K562 (cell line): Measurements from ENCODE around the gene HSD11B2. TPM values are rescaled to one million over a fixed set of nuclear protein-coding genes. Genes with fewer than 3 reads are reported as not detected.
A peak's percentile ranks its signal among the peaks of the same experiment; 100 is the strongest.

Experiments
- ATAC-seq: fragments of 200-7000 bp; cut with Tn5 transposase; 3 replicates; pipeline ENCODE4 v1.9.1; 2020; ENCODE audit warnings: moderate library complexity
- BruUV-seq: library from RNA; stranded (reverse); fragments of 400-500 nt; replicated peaks from 2 replicates; lab custom pipeline; 2021; lab: Mats Ljungman, UMichigan
- CTCF ChIA-PET: fragments of 300-600 bp; formaldehyde crosslinking; extraction: SDS; loops from one replicate; lab custom pipeline; 2021; ENCODE audit warnings: low intra/inter-chr PET ratio; lab: Yijun Ruan, JAX
- POLR2A ChIA-PET: fragments of 300-600, 350-650 bp; sonication (Branson Sonifier 250); formaldehyde crosslinking; extraction: SDS; loops from one replicate; lab custom pipeline; 2021; ENCODE audit warnings: antibody characterized with exemption, inconsistent platforms; lab: Yijun Ruan, JAX
- DNase-seq, 4 experiments: peaks; one replicate each; pipeline versions ENCODE4 v3.0.0 to v3.0.0-alpha.2; 2011 to 2018; ENCODE audit warnings: low spot score in 3 of 4, mixed read lengths in 3 of 4; ENCODE audit errors: extremely low read depth in 1 of 4
- FAIRE-seq: peaks from 2 replicates; lab custom pipeline; 2011; peaks lifted over from hg19 to GRCh38; lab: Jason Lieb, UNC
- H2AFZ ChIP-seq: 2 replicates; pipeline ENCODE4 v1.6.0; 2011; ENCODE audit warnings: low read depth, low read length, control low read depth, inconsistent platforms
- H3K27ac ChIP-seq: fragments of 200-600 bp; 3 replicates; pipeline ENCODE4 v1.8.0; 2011; ENCODE audit warnings: low read depth, mild to moderate bottlenecking, control low read depth, inconsistent platforms, low read length, moderate library complexity, mixed read lengths; ENCODE audit errors: extremely low read depth
- H3K27me3 ChIP-seq, 2 experiments: fragments of 300-600 bp in 1 of 2; 2 replicates in 1 of 2; 3 replicates in 1 of 2; pipeline versions ENCODE4 v1.6.0 to v1.8.0; 2011; ENCODE audit warnings: inconsistent platforms in 2 of 2, low read length in 2 of 2, mild to moderate bottlenecking in 1 of 2, mixed read lengths in 1 of 2, moderate library complexity in 1 of 2; ENCODE audit not compliant: control insufficient read depth in 2 of 2, insufficient read depth in 2 of 2
- H3K36me3 ChIP-seq: fragments of 300-600 bp; 3 replicates; pipeline ENCODE4 v1.8.0; 2011; ENCODE audit warnings: mild to moderate bottlenecking, low read length, inconsistent platforms; ENCODE audit not compliant: control insufficient read depth, insufficient read depth
- H3K4me1 ChIP-seq, 2 experiments: fragments of 200-600 bp in 1 of 2; replicated peaks in 1 of 2; 2 replicates in 1 of 2; 3 replicates in 1 of 2; pipeline versions ENCODE4 v1.5.1 to v1.8.0; 2011; ENCODE audit warnings: inconsistent platforms in 2 of 2, low read length in 2 of 2, mild to moderate bottlenecking in 1 of 2, mixed read lengths in 1 of 2, moderate library complexity in 1 of 2; ENCODE audit not compliant: control insufficient read depth in 2 of 2, insufficient read depth in 2 of 2
- H3K4me2 ChIP-seq: 2 replicates; pipeline ENCODE4 v1.6.1; 2011; ENCODE audit warnings: low read length, control low read depth, inconsistent platforms, mixed read lengths; ENCODE audit not compliant: insufficient read depth
- H3K4me3 ChIP-seq: fragments of 200-600 bp; sonication (generic), shearing (Covaris generic); 2 replicates; pipeline ENCODE4 v1.5.1; 2016; ENCODE audit warnings: control low read depth, inconsistent platforms
- H3K79me2 ChIP-seq: fragments of 200-600 bp; 3 replicates; pipeline ENCODE4 v1.8.0; 2011; ENCODE audit warnings: low read length, inconsistent platforms; ENCODE audit not compliant: control insufficient read depth, insufficient read depth
- H3K9ac ChIP-seq, 2 experiments: 2 replicates each; pipeline versions ENCODE4 v1.6.0 to v1.6.1; 2011; ENCODE audit warnings: low read depth in 2 of 2, low read length in 2 of 2, control low read depth in 1 of 2, inconsistent platforms in 1 of 2, mild to moderate bottlenecking in 1 of 2, mixed read lengths in 1 of 2; ENCODE audit not compliant: insufficient read depth in 1 of 2
- H3K9me1 ChIP-seq: one replicate; pipeline ENCODE4 v1.6.0; 2011; ENCODE audit warnings: inconsistent platforms, mild to moderate bottlenecking, low read length, moderate library complexity; ENCODE audit not compliant: control insufficient read depth, insufficient read depth
- H3K9me3 ChIP-seq: replicated peaks from 2 replicates; pipeline ENCODE4 v1.5.1; 2011; ENCODE audit warnings: low read depth, low read length, inconsistent platforms; ENCODE audit not compliant: control insufficient read depth, insufficient read depth
- H4K20me1 ChIP-seq: replicated peaks from 2 replicates; pipeline ENCODE4 v1.6.1; 2011; ENCODE audit warnings: low read length, inconsistent platforms, mixed read lengths; ENCODE audit not compliant: control insufficient read depth, insufficient read depth
- HMG20B ChIP-seq: fragments of 250-450 bp; sonication (Bioruptor Pico); IDR thresholded peaks from 2 replicates; pipeline ENCODE4 v1.5.0; 2021; ENCODE audit warnings: mild to moderate bottlenecking
- MLX ChIP-seq, 2 experiments: fragments of 450-650 bp in 1 of 2; sonication (generic) in 1 of 2; formaldehyde crosslinking; conservative IDR thresholded peaks; 2 replicates each; pipeline versions ENCODE4 v1.4.0 to v1.8.1; 2020 to 2022; ENCODE audit warnings: mild to moderate bottlenecking in 1 of 2, missing genetic modification reagents in 1 of 2
- NCOA6 ChIP-seq: fragments of 450-650 bp; IDR thresholded peaks from 2 replicates; pipeline ENCODE4 v1.6.1; 2017; ENCODE audit warnings: mild to moderate bottlenecking
- NFXL1 ChIP-seq: fragments of 450-650 bp; formaldehyde crosslinking; IDR thresholded peaks from 2 replicates; pipeline ENCODE4 v1.4.0; 2021; ENCODE audit warnings: mild to moderate bottlenecking
- POLR2AphosphoS5 ChIP-seq: IDR thresholded peaks from 2 replicates; pipeline ENCODE4 v1.6.1; 2011; ENCODE audit warnings: mild to moderate bottlenecking, low read depth, low read length, moderate library complexity; ENCODE audit not compliant: control insufficient read depth, insufficient read depth
- ZC3H4 ChIP-seq: sonication (generic); formaldehyde crosslinking; IDR thresholded peaks from 2 replicates; pipeline ENCODE4 v1.9.0; 2021; ENCODE audit warnings: missing genetic modification reagents, borderline replicate concordance
- ZFX ChIP-seq: sonication (generic); formaldehyde crosslinking; IDR thresholded peaks from 2 replicates; pipeline ENCODE4 v1.8.0; 2022; ENCODE audit warnings: mild to moderate bottlenecking, missing genetic modification reagents, moderate library complexity
- ZNF583 ChIP-seq: fragments of 250-450 bp; sonication (Bioruptor Pico); IDR thresholded peaks from 2 replicates; pipeline ENCODE4 v1.4.0; 2020
- ZNF780A ChIP-seq: fragments of 250-450 bp; sonication (Bioruptor Pico); IDR thresholded peaks from 2 replicates; pipeline ENCODE4 v1.5.0; 2021; ENCODE audit warnings: mild to moderate bottlenecking
- WGBS: fragments of 100-300 bp; shearing (Covaris generic); methylation state at CpG from one replicate; pipeline ENCODE4 v1.1.6; 2016; ENCODE audit warnings: low coverage, mixed read lengths; ENCODE audit not compliant: insufficient coverage; ENCODE audit errors: missing lambda C conversion rate; 5-methylcytosine and 5-hydroxymethylcytosine counted together
- in situ Hi-C: fragments of 300-500 bp; cut with MboI; formaldehyde crosslinking; loops from 4 replicates; pipeline ENCODE4 v1.15.0; 2018; ENCODE audit warnings: inconsistent platforms, mixed read lengths
- intact Hi-C: fragments of 100-400 bp; cut with micrococcal nuclease; formaldehyde crosslinking; loops from 2 replicates; pipeline ENCODE4 v1.14.2; 2022
- polyA plus RNA-seq, 8 experiments: library from polyadenylated mRNA; depleted of rRNA in 4 of 8; stranded (reverse) in 5 of 8; unstranded in 3 of 8; fragments of >200 nt; fragmentation: Nextera tagmentation in 2 of 8; fragmentation: Illumina TruSeq in 1 of 8; extraction: Ambion mirVana in 2 of 8; extraction: Trizol in 1 of 8; gene quantifications; 2 replicates each; pipeline versions ENCODE4 v1.2.1 to v1.2.3, GENCODE V29; 2011 to 2014; ENCODE audit warnings: inconsistent platforms in 1 of 8, missing spikeins in 1 of 8
- total RNA-seq, 7 experiments: library from RNA; depleted of rRNA in 6 of 7; stranded (reverse); fragments of >200 nt in 6 of 7; fragmentation: Illumina TruSeq in 2 of 7; extraction: Trizol in 2 of 7; gene quantifications; 2 replicates each; pipeline versions ENCODE4 v1.2.1 to v1.2.3, GENCODE V29; 2011 to 2021; ENCODE audit warnings: low replicate concordance in 1 of 7
- TF ChIP-seq, protein P1 (sequence below): fragments of 450-650 bp; IDR thresholded peaks from 2 replicates; pipeline ENCODE4 v1.6.1; 2017; ENCODE audit warnings: antibody characterized with exemption

The HSD11B2 gene
- total and polyA plus RNA-seq, 9 of the 15 experiments (the other 6 are each of a cell fraction or from before 2014, with no cell fraction given) = 0.08 to 2.0 (median 0.79) TPM

GRCh38 chr16:67483150-67483549, 52.2 kb downstream of the HSD11B2 start, which contains the start of gene AGRP:
TSS of gene AGRP (minus strand) at chr16:67483547. CDS start at chr16:67483398, 149 bp downstream.
- no peaks in the 10 kb centered on the region for H3K9me1 ChIP-seq
- peak within 1 kb of the TSS; percentile 99 for H3K4me2 ChIP-seq
- WGBS = 98% methylated on average over 6 of the region's 6 CpGs
- TF ChIP-seq ZC3H4 (CRISPR knock-in tag) (0 out of 2 replicates have a peak, but pooled peaks have one; percentile 37), HMG20B (CRISPR knock-in tag) (no peak), NFXL1 (CRISPR knock-in tag) (no peak), ZNF780A (CRISPR knock-in tag) (no peak), NCOA6 (no peak), POLR2AphosphoS5 (no peak), ZNF583 (no peak), ZFX (0 out of 2 replicates have a peak, but pooled peaks have one; percentile 18), MLX (CRISPR knock-in tag; conservative IDR thresholded peaks at IDR 0.05) (no peak)
- TF ChIP-seq, protein P1, sequence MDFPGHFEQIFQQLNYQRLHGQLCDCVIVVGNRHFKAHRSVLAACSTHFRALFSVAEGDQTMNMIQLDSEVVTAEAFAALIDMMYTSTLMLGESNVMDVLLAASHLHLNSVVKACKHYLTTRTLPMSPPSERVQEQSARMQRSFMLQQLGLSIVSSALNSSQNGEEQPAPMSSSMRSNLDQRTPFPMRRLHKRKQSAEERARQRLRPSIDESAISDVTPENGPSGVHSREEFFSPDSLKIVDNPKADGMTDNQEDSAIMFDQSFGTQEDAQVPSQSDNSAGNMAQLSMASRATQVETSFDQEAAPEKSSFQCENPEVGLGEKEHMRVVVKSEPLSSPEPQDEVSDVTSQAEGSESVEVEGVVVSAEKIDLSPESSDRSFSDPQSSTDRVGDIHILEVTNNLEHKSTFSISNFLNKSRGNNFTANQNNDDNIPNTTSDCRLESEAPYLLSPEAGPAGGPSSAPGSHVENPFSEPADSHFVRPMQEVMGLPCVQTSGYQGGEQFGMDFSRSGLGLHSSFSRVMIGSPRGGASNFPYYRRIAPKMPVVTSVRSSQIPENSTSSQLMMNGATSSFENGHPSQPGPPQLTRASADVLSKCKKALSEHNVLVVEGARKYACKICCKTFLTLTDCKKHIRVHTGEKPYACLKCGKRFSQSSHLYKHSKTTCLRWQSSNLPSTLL = no peak
- peak within 1 kb of the TSS; percentile 95 for H2AFZ ChIP-seq
- H3K9me3 ChIP-seq = no peaks in the 10 kb centered on the region
- no peak within 1 kb of the TSS for H3K4me3 ChIP-seq
- no peak within 1 kb of the TSS; the same call in 2 of the 3 replicates for H3K27ac ChIP-seq
- ChIA-PET POLR2A (interaction anchor here (1.0 kb wide), 1 partner anchor 33 kb away, joined by 3 read pairs; no protein-coding TSS in a partner anchor), CTCF (interaction anchor here (1.1 kb wide), 1 partner anchor 38 kb away, joined by 3 read pairs; no protein-coding TSS in a partner anchor)
- H4K20me1 ChIP-seq = no peaks in the 10 kb centered on the region
- peaks cover 40% of the 10 kb centered on the region for H3K79me2 ChIP-seq
- H3K4me1 ChIP-seq = peaks cover 22 to 31% of the 10 kb centered on the region in 2 experiments
- no peak for ATAC-seq
- DNase-seq = no peak
- H3K36me3 ChIP-seq = peaks cover 7% of the 10 kb centered on the region; the same call in 2 of the 3 replicates
- BruUV-seq = no TSS peak
- FAIRE-seq = no peak
- in situ Hi-C loops = no loop called here
- intact Hi-C loops = no loop called here
- H3K27me3 ChIP-seq = no peaks in the 10 kb centered on the region
- H3K9ac ChIP-seq = peak within 1 kb of the TSS; percentile 89 to 91; a peak in 3 of 4 replicates
